Measurements from ENCODE around the gene ATP13A5.

Gene ATP13A5

GRCh38 chr3:193346259-193346658 lies 32.3 kb downstream of the ATP13A5 start:
- Histone ChIP-seq H3K9me3 (no peaks in the 10 kb centered on the region), H3K27me3 (no peaks in the 10 kb centered on the region), H3K36me3 (no peaks in the 10 kb centered on the region), H3K4me3 (ENCODE audit: low read depth in 1 of 2, low read length in 1 of 2) (no peak overlapping the region), H3K27ac (no peak overlapping the region), H3K4me1 (ENCODE audit: control insufficient read depth in 1 of 2, insufficient read depth in 1 of 2, low read depth in 1 of 2, low read length in 1 of 2) (no peaks in the 10 kb centered on the region)
- TF ChIP-seq CTCF (IDR thresholded peaks at IDR 0.05): no peak

- Histone ChIP-seq H3K4me1 (ENCODE audit: control insufficient read depth in 1 of 2, insufficient read depth in 1 of 2, low read depth in 1 of 2, low read length in 1 of 2) (no peaks in the 10 kb centered on the region), H3K27me3 (no peaks in the 10 kb centered on the region), H3K4me3 (ENCODE audit: low read depth in 1 of 2, low read length in 1 of 2) (no peak overlapping the region), H3K9me3 (no peaks in the 10 kb centered on the region), H3K27ac (no peak overlapping the region), H3K36me3 (no peaks in the 10 kb centered on the region)
- no peak for TF ChIP-seq CTCF (IDR thresholded peaks at IDR 0.05)
Measured at GRCh38 chr3:193345431-193345830, 33.1 kb downstream of the ATP13A5 start.

GRCh38 chr3:193344486-193344885 lies 34.1 kb downstream of the ATP13A5 start:
- no peak overlapping the region for H3K4me3 ChIP-seq (ENCODE audit: low read depth in 1 of 2, low read length in 1 of 2)
- H3K27ac ChIP-seq: no peak overlapping the region
- no peak for TF ChIP-seq CTCF (IDR thresholded peaks at IDR 0.05)
- no peaks in the 10 kb centered on the region for H3K27me3 ChIP-seq
- no peaks in the 10 kb centered on the region for H3K9me3 ChIP-seq
- H3K36me3 ChIP-seq: no peaks in the 10 kb centered on the region
- H3K4me1 ChIP-seq (ENCODE audit: control insufficient read depth in 1 of 2, insufficient read depth in 1 of 2, low read depth in 1 of 2, low read length in 1 of 2): no peaks in the 10 kb centered on the region

- Histone ChIP-seq H3K36me3 (no peaks in the 10 kb centered on the region), H3K9me3 (no peaks in the 10 kb centered on the region), H3K27ac (no peak overlapping the region), H3K4me3 (ENCODE audit: low read depth in 1 of 2, low read length in 1 of 2) (no peak overlapping the region), H3K4me1 (ENCODE audit: control insufficient read depth in 1 of 2, insufficient read depth in 1 of 2, low read depth in 1 of 2, low read length in 1 of 2) (no peaks in the 10 kb centered on the region), H3K27me3 (no peaks in the 10 kb centered on the region)
- TF ChIP-seq CTCF (IDR thresholded peaks at IDR 0.05): no peak
Measured at GRCh38 chr3:193343726-193344222, 34.8 kb downstream of the ATP13A5 start.

GRCh38 chr3:193342551-193342950 lies 36.0 kb downstream of the ATP13A5 start:
- Histone ChIP-seq H3K36me3 (no peaks in the 10 kb centered on the region), H3K4me1 (ENCODE audit: control insufficient read depth in 1 of 2, insufficient read depth in 1 of 2, low read depth in 1 of 2, low read length in 1 of 2) (no peaks in the 10 kb centered on the region), H3K27me3 (no peaks in the 10 kb centered on the region), H3K27ac (no peak overlapping the region), H3K9me3 (no peaks in the 10 kb centered on the region), H3K4me3 (ENCODE audit: low read depth in 1 of 2, low read length in 1 of 2) (no peak overlapping the region)
- TF ChIP-seq CTCF (IDR thresholded peaks at IDR 0.05): no peak

GRCh38 chr3:193335031-193335430 lies 43.5 kb downstream of the ATP13A5 start:
- Histone ChIP-seq H3K4me1 (ENCODE audit: control insufficient read depth in 1 of 2, insufficient read depth in 1 of 2, low read depth in 1 of 2, low read length in 1 of 2) (no peaks in the 10 kb centered on the region), H3K27ac (no peak overlapping the region), H3K27me3 (no peaks in the 10 kb centered on the region), H3K9me3 (no peaks in the 10 kb centered on the region), H3K36me3 (no peaks in the 10 kb centered on the region), H3K4me3 (ENCODE audit: low read depth in 1 of 2, low read length in 1 of 2) (no peak overlapping the region)
- TF ChIP-seq CTCF (IDR thresholded peaks at IDR 0.05): no peak

Data from neutrophil (primary cell).